Smooth muscle cell (in vitro differentiated cells): ENCODE data around the gene RBMS1. TPM values are rescaled to one million over a fixed set of nuclear protein-coding genes. Genes with fewer than 3 reads are reported as not detected.

Source experiments
- DNase-seq: peaks from one replicate; lab custom pipeline; 2025; ENCODE audit not compliant: unreplicated experiment; lab: John Stamatoyannopoulos, UW
- H2AFZ ChIP-seq: fragments of 200-600 bp; sonication (generic); 2 replicates; pipeline ENCODE4 v1.6.0; 2016; ENCODE audit warnings: antibody characterized with exemption, low read depth, mild to moderate bottlenecking
- H3F3A ChIP-seq: fragments of 200-600 bp; sonication (generic); 2 replicates; pipeline ENCODE4 v1.6.0; 2017; ENCODE audit warnings: antibody characterized with exemption, low read depth
- H3K27ac ChIP-seq: fragments of 200-600 bp; sonication (generic); 2 replicates; pipeline ENCODE4 v1.5.1; 2016; ENCODE audit warnings: low read depth, mild to moderate bottlenecking
- H3K27me3 ChIP-seq: fragments of 200-600 bp; sonication (generic); 2 replicates; pipeline ENCODE4 v1.6.1; 2016; ENCODE audit warnings: low read depth, mild to moderate bottlenecking
- H3K36me3 ChIP-seq: fragments of 200-600 bp; sonication (generic); 2 replicates; pipeline ENCODE4 v1.5.1; 2016; ENCODE audit warnings: low read depth
- H3K4me1 ChIP-seq: fragments of 200-600 bp; sonication (generic); 2 replicates; pipeline ENCODE4 v1.5.1; 2016; ENCODE audit warnings: low read depth
- H3K4me2 ChIP-seq: fragments of 200-600 bp; sonication (generic); 2 replicates; pipeline ENCODE4 v1.6.0; 2016; ENCODE audit warnings: mild to moderate bottlenecking
- H3K4me3 ChIP-seq: fragments of 200-600 bp; sonication (generic); 2 replicates; pipeline ENCODE4 v1.5.1; 2016; ENCODE audit warnings: mild to moderate bottlenecking
- H3K79me2 ChIP-seq: fragments of 200-600 bp; sonication (generic); 2 replicates; pipeline ENCODE4 v1.6.0; 2016; ENCODE audit warnings: low read depth, mild to moderate bottlenecking
- H3K9ac ChIP-seq: fragments of 200-600 bp; sonication (generic); 2 replicates; pipeline ENCODE4 v1.6.0; 2016; ENCODE audit warnings: low read depth
- H3K9me3 ChIP-seq: fragments of 200-600 bp; sonication (generic); replicated peaks from 2 replicates; pipeline ENCODE4 v1.5.1; 2016; ENCODE audit warnings: low read depth
- H4K20me1 ChIP-seq: fragments of 200-600 bp; sonication (generic); 2 replicates; pipeline ENCODE4 v1.6.0; 2016; ENCODE audit warnings: low read depth
- WGBS: methylation state at CpG from one replicate; pipeline ENCODE4 v1.1.7; 2016; ENCODE audit warnings: low lambda C conversion rate; 5-methylcytosine and 5-hydroxymethylcytosine counted together
- polyA plus RNA-seq: library from polyadenylated mRNA; unstranded; fragments of >200 nt; fragmentation: Nextera tagmentation; extraction: Ambion mirVana; gene quantifications from 2 replicates; pipeline ENCODE4 v1.2.1, GENCODE V29; 2016
- total RNA-seq: library from RNA; depleted of rRNA; stranded (reverse); fragments of >200 nt; gene quantifications from 2 replicates; pipeline ENCODE4 v1.2.3, GENCODE V29; 2014
- TF ChIP-seq, protein P1 (sequence below): fragments of 200-600 bp; sonication (generic); IDR thresholded peaks from 2 replicates; pipeline ENCODE4 v1.5.1; 2017; ENCODE audit warnings: borderline replicate concordance, mild to moderate bottlenecking, antibody characterized with exemption; ENCODE audit not compliant: insufficient read depth, poor library complexity, severe bottlenecking

The RBMS1 gene
- total and polyA plus RNA-seq, 2 experiments from 2014 or later: 103 to 160 TPM

DNA sequence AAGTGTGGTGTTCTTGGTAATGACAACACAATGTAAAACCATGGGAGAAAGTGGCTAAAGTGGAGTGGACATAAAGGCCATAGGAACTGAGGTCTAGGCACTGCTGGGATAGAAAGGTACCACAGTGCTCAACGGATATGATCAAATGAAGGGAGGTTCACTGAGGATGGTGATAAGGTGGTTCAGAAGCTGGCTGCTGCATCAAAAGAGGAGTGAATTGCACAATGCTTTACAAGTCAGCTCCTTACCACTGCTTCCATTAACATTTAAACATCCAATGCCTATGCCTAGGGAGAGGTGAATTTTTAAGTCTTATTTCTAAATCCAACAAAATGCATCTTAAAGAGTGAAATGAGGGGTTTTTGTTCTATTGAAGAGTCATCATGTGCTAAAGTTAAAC, 193.4 kb downstream of the RBMS1 start:
- TF ChIP-seq, protein P1, sequence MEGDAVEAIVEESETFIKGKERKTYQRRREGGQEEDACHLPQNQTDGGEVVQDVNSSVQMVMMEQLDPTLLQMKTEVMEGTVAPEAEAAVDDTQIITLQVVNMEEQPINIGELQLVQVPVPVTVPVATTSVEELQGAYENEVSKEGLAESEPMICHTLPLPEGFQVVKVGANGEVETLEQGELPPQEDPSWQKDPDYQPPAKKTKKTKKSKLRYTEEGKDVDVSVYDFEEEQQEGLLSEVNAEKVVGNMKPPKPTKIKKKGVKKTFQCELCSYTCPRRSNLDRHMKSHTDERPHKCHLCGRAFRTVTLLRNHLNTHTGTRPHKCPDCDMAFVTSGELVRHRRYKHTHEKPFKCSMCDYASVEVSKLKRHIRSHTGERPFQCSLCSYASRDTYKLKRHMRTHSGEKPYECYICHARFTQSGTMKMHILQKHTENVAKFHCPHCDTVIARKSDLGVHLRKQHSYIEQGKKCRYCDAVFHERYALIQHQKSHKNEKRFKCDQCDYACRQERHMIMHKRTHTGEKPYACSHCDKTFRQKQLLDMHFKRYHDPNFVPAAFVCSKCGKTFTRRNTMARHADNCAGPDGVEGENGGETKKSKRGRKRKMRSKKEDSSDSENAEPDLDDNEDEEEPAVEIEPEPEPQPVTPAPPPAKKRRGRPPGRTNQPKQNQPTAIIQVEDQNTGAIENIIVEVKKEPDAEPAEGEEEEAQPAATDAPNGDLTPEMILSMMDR: no peak
- Histone ChIP-seq H3K9me3 (no peaks in the 10 kb centered on the region), H3K9ac (no peak overlapping the region), H3K4me2 (no peak overlapping the region), H3F3A (peaks cover 9% of the 10 kb centered on the region), H3K36me3 (peaks cover 9% of the 10 kb centered on the region), H3K79me2 (peaks cover 55% of the 10 kb centered on the region), H3K4me3 (no peak overlapping the region), H3K4me1 (no peaks in the 10 kb centered on the region), H2AFZ (no peak overlapping the region), H4K20me1 (peaks cover 13% of the 10 kb centered on the region), H3K27me3 (no peaks in the 10 kb centered on the region), H3K27ac (peak overlapping the region; percentile 66)
- no peak for DNase-seq
- WGBS: 100% methylated on average over 1 of the region's 1 CpG

DNA sequence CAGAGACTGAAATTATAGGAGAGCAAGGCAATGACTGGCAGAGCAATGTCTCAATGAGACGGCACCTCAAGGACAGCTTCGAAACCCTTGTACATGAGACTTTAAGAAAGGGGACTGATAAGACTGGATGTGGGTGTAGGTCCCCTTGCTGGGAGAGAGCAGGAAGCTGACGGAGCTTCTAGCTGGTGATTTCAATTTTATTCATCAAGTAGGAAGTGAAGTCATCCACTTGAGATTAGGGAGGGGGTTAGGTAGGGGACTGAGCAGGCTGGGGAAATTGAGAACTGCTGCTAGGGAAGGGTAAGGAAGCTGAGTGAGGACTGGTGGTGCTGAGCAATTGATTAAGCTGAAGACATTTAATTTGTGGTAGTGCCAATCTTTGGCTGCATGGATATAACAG, 194.1 kb downstream of the RBMS1 start:
- no peaks in the 10 kb centered on the region for H3K4me1 ChIP-seq
- peaks cover 9% of the 10 kb centered on the region for H3F3A ChIP-seq
- peak overlapping the region; percentile 66 for H3K27ac ChIP-seq
- no peak overlapping the region for H3K9ac ChIP-seq
- H3K79me2 ChIP-seq: peaks cover 51% of the 10 kb centered on the region
- TF ChIP-seq, protein P1: no peak
- H3K36me3 ChIP-seq: peaks cover 9% of the 10 kb centered on the region
- peaks cover 11% of the 10 kb centered on the region for H4K20me1 ChIP-seq
- no peak overlapping the region for H3K4me2 ChIP-seq
- H3K9me3 ChIP-seq: no peaks in the 10 kb centered on the region
- no peaks in the 10 kb centered on the region for H3K27me3 ChIP-seq
- H3K4me3 ChIP-seq: no peak overlapping the region
- WGBS: 36% methylated on average over 3 of the region's 3 CpGs
- no peak for DNase-seq
- H2AFZ ChIP-seq: no peak overlapping the region

DNA sequence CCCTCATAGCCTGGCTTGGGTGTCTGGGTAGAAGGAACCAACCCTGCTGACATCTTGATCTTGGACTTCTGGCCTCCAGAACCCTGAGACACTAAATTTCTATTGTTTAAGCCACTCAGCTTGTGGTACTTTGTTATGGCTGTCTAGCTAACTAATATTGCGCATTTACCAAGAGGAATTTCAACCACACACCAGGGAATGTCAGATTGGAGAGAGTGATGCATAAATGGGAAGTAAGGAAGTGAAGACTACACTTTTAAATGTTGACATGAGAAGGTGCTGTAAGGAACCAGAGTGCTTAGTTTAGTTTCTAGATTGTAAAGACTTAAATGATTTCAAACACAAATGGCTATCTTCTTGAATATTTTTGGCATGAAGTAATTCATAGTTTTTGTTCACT, 194.6 kb downstream of the RBMS1 start:
- Histone ChIP-seq H3K27ac (peak overlapping the region; percentile 66), H3K4me2 (no peak overlapping the region), H3K4me3 (no peak overlapping the region), H2AFZ (no peak overlapping the region), H3F3A (peaks cover 9% of the 10 kb centered on the region), H3K4me1 (peaks cover 4% of the 10 kb centered on the region), H3K9me3 (no peaks in the 10 kb centered on the region), H3K27me3 (no peaks in the 10 kb centered on the region), H4K20me1 (peaks cover 11% of the 10 kb centered on the region), H3K9ac (no peak overlapping the region), H3K36me3 (peaks cover 9% of the 10 kb centered on the region), H3K79me2 (peaks cover 45% of the 10 kb centered on the region)
- TF ChIP-seq, protein P1: no peak
- DNase-seq: no peak
- 89% methylated on average over 1 of the region's 1 CpG for WGBS

DNA sequence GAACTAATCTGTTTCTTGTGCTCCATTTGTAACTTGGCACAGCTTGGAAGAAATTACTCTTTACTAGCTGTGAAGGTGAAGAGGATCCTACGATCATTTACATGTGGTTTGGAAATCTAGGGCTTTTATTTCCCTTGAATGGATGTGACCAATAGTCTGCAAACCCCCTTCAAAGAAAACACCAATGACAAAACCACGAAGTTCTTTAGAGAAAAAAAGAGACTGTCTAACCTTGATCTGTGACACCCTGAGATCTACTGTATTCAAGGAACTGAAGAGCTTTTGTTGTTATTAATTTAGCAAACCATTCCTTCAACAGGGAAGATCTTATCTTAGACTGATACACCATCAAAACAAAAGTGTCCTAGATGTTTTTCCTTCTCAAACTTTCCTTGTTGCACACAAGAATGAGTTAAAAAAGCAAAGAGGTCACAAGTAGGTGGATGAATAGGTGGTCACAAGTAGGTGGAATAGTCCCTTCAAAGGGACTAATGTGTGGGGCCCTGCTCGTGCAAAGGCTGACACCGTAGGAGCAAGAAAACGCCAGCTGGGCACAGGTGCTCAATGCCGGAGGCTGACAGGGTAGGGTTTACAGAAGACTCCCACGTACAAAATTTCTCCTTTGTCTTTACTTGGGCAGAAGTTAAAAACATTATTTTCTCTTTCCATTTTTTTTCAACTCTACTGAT, 197.9 kb downstream of the RBMS1 start:
- H3K9ac ChIP-seq: no peak overlapping the region
- no peaks in the 10 kb centered on the region for H3K27me3 ChIP-seq
- no peak overlapping the region for H3K4me3 ChIP-seq
- H3K27ac ChIP-seq: peak overlapping the region; percentile 93
- peak overlapping the region; percentile 36 for H3K4me2 ChIP-seq
- no peaks in the 10 kb centered on the region for H4K20me1 ChIP-seq
- no peaks in the 10 kb centered on the region for H3K36me3 ChIP-seq
- DNase-seq: no peak
- no peak overlapping the region for H2AFZ ChIP-seq
- TF ChIP-seq, protein P1: no peak
- WGBS: 87% methylated on average over 7 of the region's 7 CpGs
- H3F3A ChIP-seq: peaks cover 9% of the 10 kb centered on the region
- peaks cover 15% of the 10 kb centered on the region for H3K79me2 ChIP-seq
- H3K4me1 ChIP-seq: peaks cover 11% of the 10 kb centered on the region
- no peaks in the 10 kb centered on the region for H3K9me3 ChIP-seq
